ENCODE data around the gene ADAMTS9.

GRCh38 chr3:64493149-64493548, 194.7 kb downstream of the ADAMTS9 start:
- TF ChIP-seq CTCF (IDR thresholded peaks at IDR 0.05) (no peak), POLR2A (IDR thresholded peaks at IDR 0.05) (no peak)

Measured in heart left ventricle (tissue), 13 donors.